H1 (cell line): Measurements from ENCODE around the gene APBA3. TPM values are rescaled to one million over a fixed set of nuclear protein-coding genes. Genes with fewer than 3 reads are reported as not detected.

Experiments used
- CTCF ChIA-PET: fragments of 300-600 bp; sonication (Branson Sonifier 250); formaldehyde crosslinking; loops from one replicate; lab custom pipeline; 2021; ENCODE audit not compliant: partially characterized antibody; lab: Charles Lee
- POLR2A ChIA-PET: fragments of 300-600 bp; sonication (Branson Sonifier 250); formaldehyde crosslinking; loops from one replicate; lab custom pipeline; 2021; ENCODE audit warnings: inconsistent platforms; ENCODE audit not compliant: partially characterized antibody; lab: Charles Lee
- DNase-seq, 2 experiments: peaks; one replicate each; pipeline versions ENCODE4 v3.0.0 to v3.0.0-alpha.2; 2010 to 2022; ENCODE audit warnings: low spot score in 2 of 2, low read depth in 1 of 2, mixed read lengths in 1 of 2
- FAIRE-seq: peaks from 2 replicates; lab custom pipeline; 2011; peaks lifted over from hg19 to GRCh38; lab: Jason Lieb, UNC
- H2AFZ ChIP-seq: 2 replicates; pipeline ENCODE4 v1.8.1; 2012; ENCODE audit warnings: low read length, inconsistent platforms
- H2AK5ac ChIP-seq: 2 replicates; pipeline ENCODE4 v1.6.1; 2013; ENCODE audit warnings: low read depth, low read length
- H2BK120ac ChIP-seq: replicated peaks from 2 replicates; pipeline ENCODE3; 2013; ENCODE audit warnings: low read depth, low read length, inconsistent platforms
- H2BK12ac ChIP-seq: 2 replicates; pipeline ENCODE4 v1.6.1; 2013; ENCODE audit warnings: low read depth, low read length
- H2BK15ac ChIP-seq: 2 replicates; pipeline ENCODE4 v1.6.1; 2013; ENCODE audit warnings: low read length
- H2BK20ac ChIP-seq: 2 replicates; pipeline ENCODE4 v1.6.1; 2013; ENCODE audit warnings: low read length
- H2BK5ac ChIP-seq: 2 replicates; pipeline ENCODE4 v1.6.1; 2013; ENCODE audit warnings: low read depth, low read length
- H3K14ac ChIP-seq: 2 replicates; pipeline ENCODE4 v1.6.1; 2013; ENCODE audit warnings: inconsistent platforms; ENCODE audit not compliant: insufficient read length
- H3K18ac ChIP-seq: 2 replicates; pipeline ENCODE4 v1.6.1; 2013; ENCODE audit warnings: low read length; ENCODE audit errors: extremely low read depth
- H3K23ac ChIP-seq: 2 replicates; pipeline ENCODE4 v1.6.1; 2013; ENCODE audit warnings: inconsistent platforms; ENCODE audit not compliant: insufficient read length
- H3K23me2 ChIP-seq: 2 replicates; pipeline ENCODE4 v1.6.1; 2013; ENCODE audit warnings: low read depth, low read length
- H3K27ac ChIP-seq: 2 replicates; pipeline ENCODE4 v1.6.1; 2011; ENCODE audit warnings: low read depth, low read length, inconsistent platforms
- H3K27me3 ChIP-seq, 4 experiments: replicated peaks in 1 of 4; 1 replicate in 1 of 4; 2 replicates in 3 of 4; pipeline versions ENCODE4 v1.6.1 to v1.8.1; 2011 to 2013; ENCODE audit warnings: low read length in 3 of 4, mild to moderate bottlenecking in 3 of 4, inconsistent platforms in 2 of 4, mixed read lengths in 2 of 4, moderate library complexity in 1 of 4; ENCODE audit not compliant: control insufficient read depth in 3 of 4, insufficient read depth in 3 of 4; ENCODE audit errors: extremely low read depth in 1 of 4
- H3K36me3 ChIP-seq, 4 experiments: 2 replicates each; pipeline versions ENCODE4 v1.6.1 to v1.8.1; 2011 to 2013; ENCODE audit warnings: mild to moderate bottlenecking in 4 of 4, low read length in 3 of 4, moderate library complexity in 2 of 4, control low read depth in 1 of 4, inconsistent platforms in 1 of 4; ENCODE audit not compliant: insufficient read depth in 4 of 4, control insufficient read depth in 2 of 4
- H3K4ac ChIP-seq: replicated peaks from 2 replicates; pipeline ENCODE3; 2013; ENCODE audit warnings: low read length, low read depth, mixed read lengths, inconsistent platforms; ENCODE audit not compliant: insufficient read length
- H3K4me1 ChIP-seq, 4 experiments: replicated peaks in 1 of 4; 1 replicate in 1 of 4; 2 replicates in 3 of 4; pipeline versions ENCODE4 v1.6.1 to v1.8.1; 2011 to 2013; ENCODE audit warnings: low read length in 3 of 4, inconsistent platforms in 2 of 4, mixed read lengths in 1 of 4; ENCODE audit not compliant: insufficient read depth in 4 of 4, control insufficient read depth in 3 of 4
- H3K4me2 ChIP-seq, 2 experiments: 2 replicates each; pipeline versions ENCODE4 v1.6.1 to v1.8.1; 2011 to 2013; ENCODE audit warnings: low read depth in 2 of 2, low read length in 2 of 2, control low read depth in 1 of 2, inconsistent platforms in 1 of 2, mild to moderate bottlenecking in 1 of 2; ENCODE audit not compliant: insufficient read depth in 1 of 2
- H3K4me3 ChIP-seq, 4 experiments: fragments of 200-600, 300-600 bp in 1 of 4; sonication (generic), shearing (Covaris generic), sonication (Bioruptor Twin) in 1 of 4; 2 replicates each; pipeline versions ENCODE4 v1.5.1 to v1.8.1; 2011 to 2016; ENCODE audit warnings: low read length in 4 of 4, low read depth in 3 of 4, control low read depth in 2 of 4, inconsistent platforms in 2 of 4, mild to moderate bottlenecking in 2 of 4, mixed read lengths in 1 of 4, moderate library complexity in 1 of 4; ENCODE audit not compliant: insufficient read depth in 2 of 4; ENCODE audit errors: extremely low read depth in 1 of 4
- H3K56ac ChIP-seq: replicated peaks from 2 replicates; pipeline ENCODE3; 2013; ENCODE audit warnings: low read depth, mild to moderate bottlenecking, mixed read lengths, low read length, inconsistent platforms; ENCODE audit not compliant: insufficient read length
- H3K79me1 ChIP-seq: 2 replicates; pipeline ENCODE4 v1.6.1; 2013; ENCODE audit warnings: low read depth, low read length, control low read depth
- H3K79me2 ChIP-seq, 2 experiments: 2 replicates each; pipeline versions ENCODE4 v1.6.1 to v1.8.1; 2012 to 2013; ENCODE audit warnings: low read length in 2 of 2, mild to moderate bottlenecking in 2 of 2, inconsistent platforms in 1 of 2; ENCODE audit not compliant: insufficient read depth in 2 of 2, control insufficient read depth in 1 of 2
- H3K9ac ChIP-seq, 4 experiments: replicated peaks in 1 of 4; 1 replicate in 1 of 4; 2 replicates in 3 of 4; pipeline versions ENCODE4 v1.6.1 to v1.8.1; 2011 to 2013; ENCODE audit warnings: low read depth in 3 of 4, low read length in 3 of 4, control low read depth in 2 of 4, mild to moderate bottlenecking in 2 of 4, moderate library complexity in 2 of 4, inconsistent platforms in 1 of 4; ENCODE audit errors: extremely low read depth in 1 of 4
- H3K9me3 ChIP-seq, 2 experiments: 2 replicates each; pipeline versions ENCODE4 v1.6.1 to v1.8.1; 2012 to 2013; ENCODE audit warnings: mild to moderate bottlenecking in 2 of 2, moderate library complexity in 2 of 2, control low read depth in 1 of 2, inconsistent platforms in 1 of 2, low read depth in 1 of 2, low read length in 1 of 2, mixed read lengths in 1 of 2; ENCODE audit not compliant: insufficient read depth in 2 of 2
- H4K20me1 ChIP-seq, 2 experiments: replicated peaks in 1 of 2; 2 replicates each; pipeline versions ENCODE3 to v1.8.1; 2011 to 2013; ENCODE audit warnings: inconsistent platforms in 2 of 2, low read length in 2 of 2, mild to moderate bottlenecking in 1 of 2; ENCODE audit not compliant: insufficient read depth in 2 of 2, control insufficient read depth in 1 of 2
- H4K5ac ChIP-seq: 2 replicates; pipeline ENCODE4 v1.6.1; 2013; ENCODE audit warnings: low read length, low read depth, mixed read lengths, inconsistent platforms; ENCODE audit not compliant: insufficient read length
- H4K8ac ChIP-seq: 2 replicates; pipeline ENCODE4 v1.8.0; 2013; ENCODE audit warnings: mild to moderate bottlenecking, moderate library complexity, low read length, inconsistent platforms; ENCODE audit not compliant: insufficient read depth; ENCODE audit errors: extremely low read depth
- H4K91ac ChIP-seq: replicated peaks from 2 replicates; pipeline ENCODE3; 2013; ENCODE audit warnings: low read length, mixed read lengths, inconsistent platforms; ENCODE audit not compliant: insufficient read length
- MAFK ChIP-seq: IDR thresholded peaks from 2 replicates; pipeline ENCODE4 v1.6.1; 2012; ENCODE audit warnings: low read depth, mild to moderate bottlenecking, improper control_type of control experiment, low read length
- RFX5 ChIP-seq: IDR thresholded peaks from 2 replicates; pipeline ENCODE4 v1.6.1; 2011; ENCODE audit warnings: low read depth, low read length, improper control_type of control experiment, borderline replicate concordance
- SP2 ChIP-seq: IDR thresholded peaks from 2 replicates; pipeline ENCODE4 v1.6.1; 2012; ENCODE audit warnings: mild to moderate bottlenecking, low read length, inconsistent platforms
- TBP ChIP-seq: IDR thresholded peaks from 2 replicates; pipeline ENCODE4 v1.6.1; 2011; ENCODE audit warnings: low read depth, low read length, improper control_type of control experiment
- WGBS, 2 experiments: shearing (Covaris generic) in 1 of 2; methylation state at CpG; one replicate each; pipeline versions ENCODE4 v1.1.6 to v1.1.7; 2013 to 2015; ENCODE audit warnings: low lambda C conversion rate in 2 of 2, mixed read lengths in 2 of 2, inconsistent platforms in 1 of 2, low coverage in 1 of 2, missing lambda C conversion rate in 1 of 2; ENCODE audit not compliant: insufficient replicate concordance in 2 of 2, insufficient coverage in 1 of 2, insufficient read length in 1 of 2; ENCODE audit errors: extremely low coverage in 1 of 2, missing lambda C conversion rate in 1 of 2; 5-methylcytosine and 5-hydroxymethylcytosine counted together
- polyA plus RNA-seq, 7 experiments: library from polyadenylated mRNA; depleted of rRNA in 3 of 7; stranded (reverse) in 5 of 7; unstranded in 2 of 7; fragments of >200 nt in 5 of 7; fragments of 200-250 nt in 2 of 7; gene quantifications; 1 replicate in 5 of 7; 2 replicates in 1 of 7; 4 replicates in 1 of 7; pipeline versions ENCODE4 v1.2.1 to v1.2.3, GENCODE V29; 2011 to 2013; ENCODE audit warnings: missing spikeins in 2 of 7, mixed read lengths in 2 of 7
- total RNA-seq: library from RNA; stranded (reverse); fragmentation: NEBNext Ultra II Directional; extraction: Animal tissue kit (Norgen Biotek cat#: 25700); gene quantifications from 2 replicates; pipeline ENCODE4 v1.2.1, GENCODE V29; 2021

APBA3 gene
- total and polyA plus RNA-seq, 2 of the 8 experiments (the other 6 are each of a cell fraction or from before 2014, with no cell fraction given) = 21.4 to 36.9 TPM

GRCh38 chr19:3775831-3776230 is 14.3 kb upstream of the APBA3 start:
- Histone ChIP-seq H3K9ac (no peak overlapping the region), H4K91ac (no peak overlapping the region), H2BK12ac (no peak overlapping the region), H4K5ac (no peak overlapping the region), H2AK5ac (no peak overlapping the region), H3K79me2 (no peaks in the 10 kb centered on the region), H3K4me1 (peaks cover 0 to 7% (median 1%) of the 10 kb centered on the region in 4 experiments; a peak in 2 of 7 replicates), H3K9me3 (peaks cover 2 to 3% of the 10 kb centered on the region in 2 experiments; a peak in 1 of 4 replicates), H3K14ac (no peak overlapping the region), H3K79me1 (no peaks in the 10 kb centered on the region), H2AFZ (no peak overlapping the region), H2BK15ac (no peak overlapping the region), H3K27ac (no peak overlapping the region), H3K23ac (no peak overlapping the region), H3K4me3 (no peak overlapping the region), H2BK5ac (no peak overlapping the region), H2BK20ac (no peak overlapping the region), H3K23me2 (peaks cover 6% of the 10 kb centered on the region; the same call in 1 of the 2 replicates), H3K18ac (no peak overlapping the region), H4K20me1 (peaks cover 0 to 3% of the 10 kb centered on the region in 2 experiments), H2BK120ac (no peak overlapping the region), H4K8ac (no peak overlapping the region), H3K36me3 (no peaks in the 10 kb centered on the region), H3K4me2 (no peak overlapping the region), H3K4ac (no peak overlapping the region), H3K27me3 (no peaks in the 10 kb centered on the region), H3K56ac (no peak overlapping the region)
- DNase-seq (no peak), FAIRE-seq (no peak)
- POLR2A ChIA-PET = interaction anchor here (1.7 to 2.3 kb wide), 2 partner anchors 13 to 209 kb away, joined by 6 to 14 read pairs; partner anchors contain the start of genes EEF2 and MRPL54
- CTCF ChIA-PET = interaction anchor here (1.6 to 1.7 kb wide), 2 partner anchors 20 to 46 kb away, joined by 5 to 7 read pairs; no protein-coding TSS in a partner anchor
- WGBS, 2 experiments = 97% methylated on average over 5 of the region's 5 CpGs; no CpG with 5 or more reads in 1 of the 2 experiments
- no peak for TF ChIP-seq SP2
- TF ChIP-seq TBP = no peak
- no peak for TF ChIP-seq RFX5
- no peak for TF ChIP-seq MAFK
